ENCODE data around the gene UBR4. TPM values are rescaled to one million over a fixed set of nuclear protein-coding genes. Genes with fewer than 3 reads are reported as not detected.

The UBR4 gene
- total and polyA plus RNA-seq, 2 of the 8 experiments (the other 6 are each of a cell fraction or from before 2014, with no cell fraction given): 139 to 152 TPM

GRCh38 chr1:19067912-19068638, 142.0 kb downstream of the UBR4 start:
- Histone ChIP-seq H4K91ac (replicated peaks; ENCODE audit: insufficient read length, low read length) (no peak overlapping the region), H2BK120ac (replicated peaks; ENCODE audit: low read depth, low read length) (no peak overlapping the region), H3K56ac (replicated peaks; ENCODE audit: insufficient read length, low read depth, low read length) (no peak overlapping the region), H3K4me3 (ENCODE audit: extremely low read depth in 1 of 4, insufficient read depth in 2 of 4, low read depth in 3 of 4, low read length in 4 of 4) (no peak overlapping the region), H3K9ac (replicated peaks in 1 of 4; ENCODE audit: extremely low read depth in 1 of 4, low read depth in 3 of 4, low read length in 3 of 4) (no peak overlapping the region), H2AK5ac (ENCODE audit: low read depth, low read length) (no peak overlapping the region; the same call in 1 of the 2 replicates), H3K4ac (replicated peaks; ENCODE audit: insufficient read length, low read depth, low read length) (no peak overlapping the region), H3K9me3 (ENCODE audit: insufficient read depth in 2 of 2, low read depth in 1 of 2, low read length in 1 of 2) (no peaks in the 10 kb centered on the region), H4K8ac (ENCODE audit: extremely low read depth, insufficient read depth, low read length) (no peak overlapping the region), H3K18ac (ENCODE audit: extremely low read depth, low read length) (no peak overlapping the region), H2BK5ac (ENCODE audit: low read depth, low read length) (no peak overlapping the region), H2BK12ac (ENCODE audit: low read depth, low read length) (0 out of 2 replicates have a peak overlapping the region, but pooled peaks have one; percentile 3), H3K27ac (ENCODE audit: low read depth, low read length) (no peak overlapping the region), H3K27me3 (replicated peaks in 1 of 4; ENCODE audit: control insufficient read depth in 3 of 4, extremely low read depth in 1 of 4, insufficient read depth in 3 of 4, low read length in 3 of 4) (no peaks in the 10 kb centered on the region), H4K5ac (ENCODE audit: insufficient read length, low read depth, low read length) (no peak overlapping the region), H2BK20ac (ENCODE audit: low read length) (no peak overlapping the region), H3K4me2 (ENCODE audit: insufficient read depth in 1 of 2, low read depth in 2 of 2, low read length in 2 of 2) (no peak overlapping the region), H4K20me1 (replicated peaks in 1 of 2; ENCODE audit: control insufficient read depth in 1 of 2, insufficient read depth in 2 of 2, low read length in 2 of 2) (no peaks in the 10 kb centered on the region), H2BK15ac (ENCODE audit: low read length) (no peak overlapping the region; the same call in 1 of the 2 replicates), H3K79me2 (ENCODE audit: control insufficient read depth in 1 of 2, insufficient read depth in 2 of 2, low read length in 2 of 2) (no peaks in the 10 kb centered on the region), H3K36me3 (ENCODE audit: control insufficient read depth in 2 of 4, insufficient read depth in 4 of 4, low read length in 3 of 4) (peaks cover 0 to 5% (median 2%) of the 10 kb centered on the region in 4 experiments; a peak in 4 of 8 replicates), H3K79me1 (ENCODE audit: low read depth, low read length) (no peaks in the 10 kb centered on the region), H3K14ac (ENCODE audit: insufficient read length) (no peak overlapping the region), H3K23ac (ENCODE audit: insufficient read length) (no peak overlapping the region), H3K4me1 (replicated peaks in 1 of 4; ENCODE audit: control insufficient read depth in 3 of 4, insufficient read depth in 4 of 4, low read length in 3 of 4) (peaks cover 0 to 12% (median 5%) of the 10 kb centered on the region in 4 experiments; a peak in 5 of 7 replicates), H2AFZ (ENCODE audit: low read length) (no peak overlapping the region), H3K23me2 (ENCODE audit: low read depth, low read length) (no peaks in the 10 kb centered on the region)
- 93% methylated on average over 13 of the region's 14 CpGs; no CpG with 5 or more reads in 1 of the 2 experiments for WGBS, 2 experiments (ENCODE audit: extremely low coverage in 1 of 2, insufficient coverage in 1 of 2, insufficient read length in 1 of 2, insufficient replicate concordance in 2 of 2, low coverage in 1 of 2, low lambda C conversion rate in 2 of 2, missing lambda C conversion rate in 1 of 2)
- POLR2A ChIA-PET (ENCODE audit: partially characterized antibody): interaction anchor here (1.2 to 1.3 kb wide), 2 partner anchors 9 to 56 kb away, joined by 3 to 4 read pairs; no protein-coding TSS in a partner anchor
- FAIRE-seq: no peak
- no peak for DNase-seq (ENCODE audit: low read depth in 1 of 2, low spot score in 2 of 2)
- CTCF ChIA-PET (ENCODE audit: partially characterized antibody): interaction anchor here (0.8 to 8.6 kb wide), 9 partner anchors 14 to 184 kb away, joined by 3 to 59 read pairs (median 8); no protein-coding TSS in a partner anchor
- no peak for TF ChIP-seq HDAC6 (IDR thresholded peaks at IDR 0.05; ENCODE audit: low read depth, low read length)
- TF ChIP-seq ASH2L (IDR thresholded peaks at IDR 0.05; ENCODE audit: low read length): no peak
- TF ChIP-seq NANOG (IDR thresholded peaks at IDR 0.05; ENCODE audit: insufficient read depth, low read depth, low read length, poor library complexity, severe bottlenecking): no peak
- TF ChIP-seq SUZ12 (IDR thresholded peaks at IDR 0.05; ENCODE audit: low read length): no peak
- TF ChIP-seq SIN3A (conservative IDR thresholded peaks at IDR 0.05 in 1 of 2, IDR thresholded peaks at IDR 0.05 in 1 of 2; ENCODE audit: low read depth in 1 of 2, low read length in 2 of 2): no peak
